ENCODE measurements around the gene CITED1.

GRCh38 chrX:72282302-72282701 lies 23.4 kb downstream of the CITED1 start:
- TF ChIP-seq ZNF879 (CRISPR knock-in tag; IDR thresholded peaks at IDR 0.05) = no peak
- no peak for TF ChIP-seq CTCF (CRISPR knock-in tag; IDR thresholded peaks at IDR 0.05)
- no peak for TF ChIP-seq NFE2L2 (IDR thresholded peaks at IDR 0.05; ENCODE audit: low read length)
- TF ChIP-seq ZNF317 (CRISPR knock-in tag; IDR thresholded peaks at IDR 0.05) = no peak
- TF ChIP-seq IRF2 (CRISPR knock-in tag; IDR thresholded peaks at IDR 0.05) = no peak
- TF ChIP-seq ZNF687 (CRISPR knock-in tag; IDR thresholded peaks at IDR 0.05) = no peak
- no peak for TF ChIP-seq ZBTB7A (CRISPR knock-in tag; IDR thresholded peaks at IDR 0.05)
- TF ChIP-seq ZNF777 (CRISPR knock-in tag; IDR thresholded peaks at IDR 0.05) = no peak
- TF ChIP-seq TMF1 (CRISPR knock-in tag; IDR thresholded peaks at IDR 0.05; ENCODE audit: low read depth) = no peak
- no peak for TF ChIP-seq ZFYVE20 (CRISPR knock-in tag; IDR thresholded peaks at IDR 0.05; ENCODE audit: borderline replicate concordance, low read depth)
- TF ChIP-seq POLR2AphosphoS5 (IDR thresholded peaks at IDR 0.05; ENCODE audit: low read depth, low read length) = no peak
- no peak for TF ChIP-seq HDAC2 (CRISPR knock-in tag; IDR thresholded peaks at IDR 0.05)
- TF ChIP-seq REPIN1 (CRISPR knock-in tag; IDR thresholded peaks at IDR 0.05; ENCODE audit: borderline replicate concordance, low read depth) = no peak
- TF ChIP-seq PCBP2 (optimal IDR thresholded peaks at IDR 0.05; ENCODE audit: low read depth, low read length, poor library complexity, severe bottlenecking) = no peak
